HG02885 (cell line): ENCODE data around the gene EPB41L2.

Source experiments
- ATAC-seq: cut with Tn5 transposase; IDR thresholded peaks from one replicate; pipeline ENCODE4 v1.9.1; 2021; ENCODE audit warnings: mild to moderate bottlenecking; ENCODE audit not compliant: unreplicated experiment, poor library complexity

The EPB41L2 gene

GRCh38 chr6:130851026-130851425, 212.0 kb downstream of the EPB41L2 start:
- no peak for ATAC-seq

GRCh38 chr6:130849594-130849993, 213.5 kb downstream of the EPB41L2 start:
- no peak for ATAC-seq

- peak; percentile 96 for ATAC-seq
These were observed 214.1 kb downstream of the EPB41L2 start for GRCh38 chr6:130848945-130849344.

- ATAC-seq: no peak
These were observed 215.8 kb downstream of the EPB41L2 start for GRCh38 chr6:130847001-130847910.

GRCh38 chr6:130846501-130846900, 216.5 kb downstream of the EPB41L2 start:
- no peak for ATAC-seq

GRCh38 chr6:130843575-130844320, 219.3 kb downstream of the EPB41L2 start:
- ATAC-seq: peak; percentile 75

- no peak for ATAC-seq
These were observed 221.8 kb downstream of the EPB41L2 start for GRCh38 chr6:130841128-130841728.

GRCh38 chr6:130840050-130840449, 223.0 kb downstream of the EPB41L2 start:
- ATAC-seq: no peak

- ATAC-seq: no peak
These were observed 223.7 kb downstream of the EPB41L2 start for GRCh38 chr6:130839379-130839778.

- no peak for ATAC-seq
These were observed 224.1 kb downstream of the EPB41L2 start for GRCh38 chr6:130838951-130839350.

- no peak for ATAC-seq
These were observed 224.7 kb downstream of the EPB41L2 start for GRCh38 chr6:130838250-130838860.

GRCh38 chr6:130837067-130837466, 226.0 kb downstream of the EPB41L2 start:
- ATAC-seq: no peak

GRCh38 chr6:130836055-130836640, 226.9 kb downstream of the EPB41L2 start:
- no peak for ATAC-seq

GRCh38 chr6:130834482-130835251, 228.4 kb downstream of the EPB41L2 start:
- no peak for ATAC-seq

GRCh38 chr6:130833569-130833968, 229.5 kb downstream of the EPB41L2 start:
- ATAC-seq: no peak

- ATAC-seq: no peak
These were observed 231.4 kb downstream of the EPB41L2 start for GRCh38 chr6:130831607-130832006.

GRCh38 chr6:130829333-130829910, 233.6 kb downstream of the EPB41L2 start:
- no peak for ATAC-seq

- ATAC-seq: no peak
These were observed 235.5 kb downstream of the EPB41L2 start, which contains the start of gene SMLR1 for GRCh38 chr6:130827247-130828149. SMLR1 (plus strand) TSS chr6:130827406; CDS start chr6:130827414, 8 bp downstream.
